ENCODE results near the gene WNT7A.

The WNT7A gene

GRCh38 chr3:13838421-13838820 lies 41.5 kb downstream of the WNT7A start:
- H3K9me3 ChIP-seq (ENCODE audit: insufficient read depth, low read depth, low read length): no peaks in the 10 kb centered on the region
- H3K79me2 ChIP-seq (ENCODE audit: insufficient read depth, low read length): no peaks in the 10 kb centered on the region
- no peak overlapping the region for H2AFZ ChIP-seq (ENCODE audit: low read length)
- TF ChIP-seq CTCF (conservative IDR thresholded peaks at IDR 0.05; ENCODE audit: low read length) (no peak), EZH2phosphoT487 (IDR thresholded peaks at IDR 0.05; ENCODE audit: borderline replicate concordance) (no peak)
- H3K4me3 ChIP-seq (ENCODE audit: low read length, poor library complexity, severe bottlenecking): no peak overlapping the region
- no peaks in the 10 kb centered on the region for H4K20me1 ChIP-seq (ENCODE audit: insufficient read depth, low read length, poor library complexity, severe bottlenecking)
- H3K36me3 ChIP-seq (ENCODE audit: insufficient read depth, low read length): no peaks in the 10 kb centered on the region
- no peaks in the 10 kb centered on the region for H3K9me2 ChIP-seq (replicated peaks; ENCODE audit: low read depth, low read length)
- no peak overlapping the region for H3K9ac ChIP-seq (ENCODE audit: low read depth, low read length, poor library complexity, severe bottlenecking)
- no peak overlapping the region for H3K4me2 ChIP-seq (ENCODE audit: low read depth, low read length, poor library complexity, severe bottlenecking)
- H3F3A ChIP-seq (ENCODE audit: low read depth): no peaks in the 10 kb centered on the region
- no peaks in the 10 kb centered on the region for H3K4me1 ChIP-seq (ENCODE audit: insufficient read depth, low read length, poor library complexity, severe bottlenecking)
- no peaks in the 10 kb centered on the region for H3K27me3 ChIP-seq (ENCODE audit: insufficient read depth, low read length, poor library complexity, severe bottlenecking)

GRCh38 chr3:13837751-13838150 lies 42.1 kb downstream of the WNT7A start:
- H3K4me1 ChIP-seq (ENCODE audit: insufficient read depth, low read length, poor library complexity, severe bottlenecking): no peaks in the 10 kb centered on the region
- H3F3A ChIP-seq (ENCODE audit: low read depth): no peaks in the 10 kb centered on the region
- no peaks in the 10 kb centered on the region for H3K9me2 ChIP-seq (replicated peaks; ENCODE audit: low read depth, low read length)
- H3K9me3 ChIP-seq (ENCODE audit: insufficient read depth, low read depth, low read length): no peaks in the 10 kb centered on the region
- no peak overlapping the region for H3K9ac ChIP-seq (ENCODE audit: low read depth, low read length, poor library complexity, severe bottlenecking)
- no peaks in the 10 kb centered on the region for H3K79me2 ChIP-seq (ENCODE audit: insufficient read depth, low read length)
- H3K36me3 ChIP-seq (ENCODE audit: insufficient read depth, low read length): no peaks in the 10 kb centered on the region
- H3K27me3 ChIP-seq (ENCODE audit: insufficient read depth, low read length, poor library complexity, severe bottlenecking): no peaks in the 10 kb centered on the region
- H4K20me1 ChIP-seq (ENCODE audit: insufficient read depth, low read length, poor library complexity, severe bottlenecking): no peaks in the 10 kb centered on the region
- no peak for TF ChIP-seq CTCF (conservative IDR thresholded peaks at IDR 0.05; ENCODE audit: low read length)
- no peak for TF ChIP-seq EZH2phosphoT487 (IDR thresholded peaks at IDR 0.05; ENCODE audit: borderline replicate concordance)
- no peak overlapping the region for H3K4me3 ChIP-seq (ENCODE audit: low read length, poor library complexity, severe bottlenecking)
- no peak overlapping the region for H3K4me2 ChIP-seq (ENCODE audit: low read depth, low read length, poor library complexity, severe bottlenecking)
- no peak overlapping the region for H2AFZ ChIP-seq (ENCODE audit: low read length)

- H3K79me2 ChIP-seq (ENCODE audit: insufficient read depth, low read length): no peaks in the 10 kb centered on the region
- H3K9me2 ChIP-seq (replicated peaks; ENCODE audit: low read depth, low read length): no peaks in the 10 kb centered on the region
- no peaks in the 10 kb centered on the region for H3F3A ChIP-seq (ENCODE audit: low read depth)
- H3K9me3 ChIP-seq (ENCODE audit: insufficient read depth, low read depth, low read length): no peaks in the 10 kb centered on the region
- no peak overlapping the region for H3K9ac ChIP-seq (ENCODE audit: low read depth, low read length, poor library complexity, severe bottlenecking)
- no peak overlapping the region for H3K4me2 ChIP-seq (ENCODE audit: low read depth, low read length, poor library complexity, severe bottlenecking)
- no peaks in the 10 kb centered on the region for H3K4me1 ChIP-seq (ENCODE audit: insufficient read depth, low read length, poor library complexity, severe bottlenecking)
- TF ChIP-seq EZH2phosphoT487 (IDR thresholded peaks at IDR 0.05; ENCODE audit: borderline replicate concordance) (no peak), CTCF (conservative IDR thresholded peaks at IDR 0.05; ENCODE audit: low read length) (no peak)
- H2AFZ ChIP-seq (ENCODE audit: low read length): no peak overlapping the region
- H3K27me3 ChIP-seq (ENCODE audit: insufficient read depth, low read length, poor library complexity, severe bottlenecking): no peaks in the 10 kb centered on the region
- H3K36me3 ChIP-seq (ENCODE audit: insufficient read depth, low read length): no peaks in the 10 kb centered on the region
- no peaks in the 10 kb centered on the region for H4K20me1 ChIP-seq (ENCODE audit: insufficient read depth, low read length, poor library complexity, severe bottlenecking)
- H3K4me3 ChIP-seq (ENCODE audit: low read length, poor library complexity, severe bottlenecking): no peak overlapping the region
Observed at GRCh38 chr3:13836658-13837587, 42.9 kb downstream of the WNT7A start.
